Frontal cortex (tissue), 4 donors: ENCODE data around the gene PPFIA4. TPM values are rescaled to one million over a fixed set of nuclear protein-coding genes. Genes with fewer than 3 reads are reported as not detected.

ENCODE experiments used
- DNase-seq, 2 donors: peaks; one replicate each; pipeline ENCODE4 v3.0.0; 2012; ENCODE audit warnings: low spot score in 2 of 2
- FAIRE-seq: peaks from 2 replicates; lab custom pipeline; 2012; peaks lifted over from hg19 to GRCh38; lab: Jason Lieb, UNC
- total RNA-seq: library from RNA; depleted of rRNA; stranded (reverse); fragments of >200 nt; gene quantifications from one replicate; pipeline ENCODE4 v1.2.3, GENCODE V29; 2014
- donor health status: control.
- donor health status: control.
- donor health status: control.

Gene PPFIA4
- total RNA-seq, 1 donor from 2014 or later = 12.6 TPM

DNA sequence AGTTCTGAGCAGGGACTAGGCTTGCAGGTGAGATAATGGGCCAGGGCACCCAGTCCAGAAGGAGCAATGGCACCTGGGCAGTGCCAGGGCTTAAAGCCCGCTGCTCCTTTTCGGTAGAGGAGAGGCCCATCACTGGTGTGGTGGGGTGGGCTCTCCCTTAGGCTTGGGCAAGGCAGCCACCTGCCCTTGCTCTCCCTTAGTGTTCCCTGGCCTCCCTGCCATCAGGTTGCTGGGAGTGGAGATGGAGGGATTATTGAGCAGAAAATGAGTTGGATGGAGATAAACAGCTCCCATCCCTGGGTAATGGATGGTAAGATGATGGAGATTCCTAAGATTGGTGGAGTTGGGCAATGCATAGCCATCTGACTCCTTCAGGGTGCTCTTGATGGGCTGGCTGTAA is 51.7 kb downstream of the PPFIA4 start:
- no peak for DNase-seq
- no peak for FAIRE-seq

- no peak for DNase-seq
- FAIRE-seq = no peak
These were observed 52.2 kb downstream of the PPFIA4 start for GRCh38 chr1:203078478-203078877.

GRCh38 chr1:203080456-203080855 is 54.2 kb downstream of the PPFIA4 start:
- FAIRE-seq (no peak), DNase-seq (no peak)

GRCh38 chr1:203081465-203082230 is 55.4 kb downstream of the PPFIA4 start:
- FAIRE-seq (no peak), DNase-seq (no peak)

- DNase-seq (no peak), FAIRE-seq (no peak)
These were observed 55.9 kb downstream of the PPFIA4 start for GRCh38 chr1:203082231-203082505.

- DNase-seq = no peak
- FAIRE-seq = no peak
These were observed 56.5 kb downstream of the PPFIA4 start for GRCh38 chr1:203082571-203083462.

DNA sequence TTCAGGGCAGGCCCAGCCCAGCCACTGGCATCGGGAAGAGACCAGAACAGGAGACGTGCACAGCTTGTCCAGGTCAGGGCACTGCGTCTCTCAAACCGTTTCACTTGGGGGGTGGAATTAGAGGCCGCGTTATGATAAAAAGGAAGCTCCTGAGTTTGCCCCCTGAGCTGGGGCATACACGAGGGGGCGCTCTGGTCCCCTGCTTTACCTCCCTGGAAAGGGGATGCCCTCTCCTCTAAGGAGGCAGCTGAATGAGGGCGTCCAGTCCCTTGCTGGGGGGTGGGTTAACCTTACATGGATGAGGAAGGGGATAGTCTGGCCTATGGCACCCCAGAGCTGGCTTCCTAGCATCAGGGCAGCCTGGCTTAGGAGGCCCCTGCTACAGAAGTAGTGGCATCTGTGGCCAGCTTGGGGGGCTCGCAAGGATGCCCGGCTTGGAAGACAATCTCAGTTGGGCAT is 57.2 kb downstream of the PPFIA4 start:
- DNase-seq = no peak
- FAIRE-seq = no peak

DNA sequence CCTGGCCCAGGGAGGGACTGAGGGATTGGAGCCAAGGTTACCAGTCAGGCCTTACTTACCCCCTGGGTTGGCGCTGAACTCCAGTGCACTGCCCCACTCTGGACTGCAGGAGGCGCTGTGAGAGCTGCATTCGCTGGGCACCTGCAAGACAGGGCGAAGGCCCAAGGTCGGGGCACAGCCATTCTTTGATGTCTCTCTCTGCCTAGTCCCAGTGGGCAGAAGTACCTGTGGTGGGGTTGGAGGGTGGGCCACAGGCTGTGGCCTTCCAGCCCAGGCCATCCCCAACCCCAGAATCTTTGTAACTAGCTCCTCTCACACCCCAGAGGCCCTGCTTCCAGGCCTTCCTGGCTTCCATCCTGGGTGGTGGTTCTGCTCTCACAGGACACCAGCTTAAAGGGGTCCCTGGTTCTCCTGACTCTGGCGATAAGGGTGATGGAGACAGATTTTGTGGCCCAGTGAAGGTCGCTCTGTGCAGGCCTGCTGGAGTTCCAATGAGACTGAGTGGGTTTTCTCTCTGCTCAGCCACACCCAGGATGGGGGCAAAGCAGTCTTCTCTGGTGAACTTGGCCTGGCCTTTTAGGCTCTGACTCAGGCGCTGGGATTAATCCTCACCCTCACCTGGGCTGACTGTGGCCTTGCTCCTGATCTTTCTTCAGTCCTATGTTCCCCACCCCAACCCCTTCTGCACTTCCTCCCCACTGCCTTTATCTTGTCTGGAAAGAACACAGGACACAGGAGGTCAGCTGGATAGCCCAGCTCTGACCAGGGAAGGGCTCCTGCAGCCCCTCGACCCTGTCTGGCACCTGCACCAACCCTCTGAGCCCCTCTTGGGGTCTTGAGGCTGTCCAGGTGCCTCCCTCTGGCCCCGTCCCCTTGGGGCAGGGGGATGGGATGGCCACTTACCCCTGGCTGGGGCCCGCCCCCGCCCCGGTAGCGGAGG is 58.6 kb downstream of the PPFIA4 start:
- FAIRE-seq (no peak), DNase-seq (peak in 1 of 2 donors; percentile 16)

- no peak for FAIRE-seq
- DNase-seq = no peak
These were observed 59.5 kb downstream of the PPFIA4 start, which contains the start of gene MYOG for GRCh38 chr1:203085528-203086406. MYOG (minus strand) TSS chr1:203086012; CDS start chr1:203085961, 51 bp downstream.

GRCh38 chr1:203086992-203087763 is 60.9 kb downstream of the PPFIA4 start:
- no peak for FAIRE-seq
- no peak for DNase-seq

GRCh38 chr1:203088441-203088840 is 62.1 kb downstream of the PPFIA4 start:
- DNase-seq (no peak), FAIRE-seq (no peak)

GRCh38 chr1:203089001-203089650 is 62.8 kb downstream of the PPFIA4 start:
- no peak for DNase-seq
- no peak for FAIRE-seq

DNA sequence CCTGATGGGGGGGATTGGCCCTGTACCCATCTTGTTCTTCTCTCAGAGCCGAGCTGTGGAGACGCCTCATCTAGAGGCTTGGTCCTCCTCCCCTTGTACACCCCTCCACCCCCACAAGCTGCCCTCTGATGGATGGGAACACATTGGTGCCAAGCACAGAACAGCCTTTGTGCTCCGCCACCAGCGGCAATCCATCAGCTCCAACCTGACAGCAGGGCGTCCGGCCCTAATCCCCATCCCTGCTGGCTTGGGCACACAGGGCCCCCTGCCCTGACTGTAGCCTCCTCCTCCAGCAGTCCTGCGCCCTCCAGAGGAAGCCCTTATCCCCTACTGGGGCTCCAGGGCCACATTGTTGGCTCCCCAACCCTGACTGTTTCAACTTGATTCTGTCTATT is 63.4 kb downstream of the PPFIA4 start:
- DNase-seq = no peak
- no peak for FAIRE-seq

GRCh38 chr1:203090421-203091198 is 64.3 kb downstream of the PPFIA4 start:
- DNase-seq = no peak
- FAIRE-seq = no peak

DNA sequence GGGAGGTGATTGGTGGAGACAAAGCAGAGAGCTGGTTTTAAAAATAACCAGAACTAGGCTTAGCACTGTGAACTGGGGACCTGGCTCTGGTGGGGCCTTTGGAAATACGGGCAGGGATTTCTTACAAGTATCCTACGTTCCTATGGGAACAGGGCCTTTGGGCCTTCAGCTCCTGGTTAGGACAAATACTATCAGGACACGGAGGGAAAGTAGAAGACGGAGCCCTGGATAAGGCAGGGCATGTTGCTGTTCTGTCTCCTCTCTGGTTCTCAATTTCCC is 64.8 kb downstream of the PPFIA4 start:
- no peak for DNase-seq
- FAIRE-seq = no peak

DNA sequence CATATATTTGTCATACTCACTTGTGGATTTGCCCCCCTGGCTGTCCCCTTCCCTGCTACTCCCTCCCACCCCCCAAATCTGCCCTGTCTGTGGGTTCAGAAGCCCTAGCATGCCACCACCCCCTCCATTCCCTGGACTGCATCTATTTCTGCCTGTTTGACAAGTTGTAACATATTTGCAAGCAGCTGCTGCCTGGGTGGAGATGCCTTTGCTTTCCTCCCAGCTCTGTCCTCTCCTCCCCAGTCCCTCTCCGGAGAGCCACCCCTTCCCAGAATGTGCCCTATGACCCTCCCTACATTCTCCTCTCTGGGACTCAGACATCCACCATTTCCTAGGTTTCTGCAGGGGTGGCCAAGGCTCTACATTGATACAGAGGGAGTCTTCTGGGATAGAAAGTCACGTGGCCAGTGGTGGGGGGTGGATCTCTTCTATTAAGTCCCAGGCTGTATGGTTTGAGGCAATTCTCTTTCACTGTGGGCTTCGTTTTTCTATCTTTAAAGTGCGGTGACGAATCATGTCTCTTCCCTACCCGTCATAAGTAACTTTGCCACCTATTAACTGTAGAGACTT is 65.6 kb downstream of the PPFIA4 start:
- DNase-seq (no peak), FAIRE-seq (no peak)
